Liver (tissue), 9 donors: ENCODE data around the gene NR1D1. TPM values are rescaled to one million over a fixed set of nuclear protein-coding genes. Genes with fewer than 3 reads are reported as not detected.

Experiments
- DNase-seq: peaks from one replicate; pipeline ENCODE4 v3.0.0-alpha.2; 2017; ENCODE audit warnings: low spot score
- H3K27ac ChIP-seq, 2 donors: one replicate each; pipeline ENCODE4 v1.7.0; 2013; ENCODE audit warnings: inconsistent platforms in 2 of 2, low read length in 2 of 2, control low read depth in 1 of 2, low read depth in 1 of 2, mild to moderate bottlenecking in 1 of 2
- H3K27me3 ChIP-seq, 4 donors: one replicate each; pipeline versions ENCODE4 v1.6.1 to v1.7.0; 2013; ENCODE audit warnings: low read length in 3 of 4, inconsistent platforms in 1 of 4, mild to moderate bottlenecking in 1 of 4, moderate library complexity in 1 of 4; ENCODE audit not compliant: control insufficient read depth in 4 of 4, insufficient read depth in 4 of 4
- H3K36me3 ChIP-seq, 4 donors: one replicate each; pipeline versions ENCODE4 v1.6.1 to v1.7.0; 2013; ENCODE audit warnings: low read length in 3 of 4, mild to moderate bottlenecking in 3 of 4, low read depth in 1 of 4, moderate library complexity in 1 of 4; ENCODE audit not compliant: control insufficient read depth in 4 of 4, insufficient read depth in 3 of 4
- H3K4me1 ChIP-seq, 4 donors: one replicate each; pipeline versions ENCODE4 v1.6.1 to v1.7.0; 2013; ENCODE audit warnings: low read length in 3 of 4, mild to moderate bottlenecking in 3 of 4, moderate library complexity in 1 of 4; ENCODE audit not compliant: control insufficient read depth in 4 of 4, insufficient read depth in 4 of 4
- H3K4me3 ChIP-seq, 3 donors: one replicate each; pipeline versions ENCODE4 v1.6.1 to v1.7.0; 2013; ENCODE audit warnings: low read length in 3 of 3, control low read depth in 1 of 3, low read depth in 1 of 3, mild to moderate bottlenecking in 1 of 3
- H3K9ac ChIP-seq, 2 donors: one replicate each; pipeline ENCODE4 v1.7.0; 2013; ENCODE audit warnings: low read length in 2 of 2, mild to moderate bottlenecking in 2 of 2, moderate library complexity in 2 of 2, control low read depth in 1 of 2, low read depth in 1 of 2
- H3K9me3 ChIP-seq, 4 donors: one replicate each; pipeline versions ENCODE4 v1.6.1 to v1.7.0; 2013; ENCODE audit warnings: low read length in 3 of 4; ENCODE audit not compliant: control insufficient read depth in 4 of 4
- ATF3 ChIP-seq: IDR thresholded peaks from 2 replicates; pipeline ENCODE4 v1.6.1; 2016; ENCODE audit warnings: antibody characterized with exemption
- CTCF ChIP-seq: fragments of 150-350 bp; IDR thresholded peaks from 2 replicates; pipeline ENCODE4 v1.5.1; 2017; ENCODE audit warnings: improper control_type of control experiment, low read depth, low read length; ENCODE audit not compliant: missing input control
- EGR1 ChIP-seq, 2 donors: IDR thresholded peaks; 2 replicates each; pipeline ENCODE4 v1.6.1; 2016 to 2018; ENCODE audit warnings: antibody characterized with exemption in 2 of 2, low read depth in 2 of 2
- FOXA1 ChIP-seq: IDR thresholded peaks from 2 replicates; pipeline ENCODE4 v1.6.1; 2016; ENCODE audit warnings: antibody characterized with exemption
- FOXA2 ChIP-seq: IDR thresholded peaks from 2 replicates; pipeline ENCODE4 v1.6.1; 2016; ENCODE audit warnings: antibody characterized with exemption
- GABPA ChIP-seq, 2 donors: IDR thresholded peaks in 1 of 2; conservative IDR thresholded peaks in 1 of 2; 2 replicates each; pipeline ENCODE4 v1.6.1; 2016; ENCODE audit warnings: antibody characterized with exemption in 2 of 2, mild to moderate bottlenecking in 1 of 2, moderate library complexity in 1 of 2
- HNF4A ChIP-seq, 2 donors: conservative IDR thresholded peaks; 2 replicates each; pipeline ENCODE4 v1.6.1; 2016; ENCODE audit warnings: antibody characterized with exemption in 2 of 2, mild to moderate bottlenecking in 2 of 2
- HNF4G ChIP-seq: IDR thresholded peaks from 2 replicates; pipeline ENCODE4 v1.6.1; 2016; ENCODE audit warnings: antibody characterized with exemption
- JUND ChIP-seq, 2 donors: IDR thresholded peaks; 2 replicates each; pipeline ENCODE4 v1.6.1; 2016; ENCODE audit warnings: antibody characterized with exemption in 2 of 2
- MAX ChIP-seq: IDR thresholded peaks from 2 replicates; pipeline ENCODE4 v1.6.1; 2016; ENCODE audit warnings: antibody characterized with exemption
- NR2F2 ChIP-seq: IDR thresholded peaks from 2 replicates; pipeline ENCODE4 v1.6.1; 2016; ENCODE audit warnings: antibody characterized with exemption
- RAD21 ChIP-seq, 2 donors: IDR thresholded peaks; 2 replicates each; pipeline ENCODE4 v1.6.1; 2016; ENCODE audit warnings: antibody characterized with exemption in 2 of 2, mild to moderate bottlenecking in 2 of 2
- REST ChIP-seq: IDR thresholded peaks from 2 replicates; pipeline ENCODE4 v1.6.1; 2016; ENCODE audit warnings: antibody characterized with exemption, mild to moderate bottlenecking
- RXRA ChIP-seq, 2 donors: IDR thresholded peaks; 2 replicates each; pipeline ENCODE4 v1.6.1; 2017 to 2018; ENCODE audit warnings: antibody characterized with exemption in 2 of 2, mild to moderate bottlenecking in 1 of 2
- SP1 ChIP-seq: IDR thresholded peaks from 2 replicates; pipeline ENCODE4 v1.6.1; 2018; ENCODE audit warnings: antibody characterized with exemption, mild to moderate bottlenecking
- TAF1 ChIP-seq: conservative IDR thresholded peaks from 2 replicates; pipeline ENCODE4 v1.6.1; 2016; ENCODE audit warnings: antibody characterized with exemption, mild to moderate bottlenecking
- YY1 ChIP-seq: IDR thresholded peaks from 2 replicates; pipeline ENCODE4 v1.6.1; 2016; ENCODE audit warnings: antibody characterized with exemption, mild to moderate bottlenecking
- ZBTB33 ChIP-seq: IDR thresholded peaks from 2 replicates; pipeline ENCODE4 v1.6.1; 2016; ENCODE audit warnings: antibody characterized with exemption
- WGBS: extraction: QIAGEN DNeasy Blood & Tissue Kit; methylation state at CpG from one replicate; pipeline ENCODE4 v1.1.7; 2013; 5-methylcytosine and 5-hydroxymethylcytosine counted together
- polyA plus RNA-seq, 2 donors: library from polyadenylated mRNA; stranded (reverse) in 1 of 2; unstranded in 1 of 2; fragments of 200-250 nt in 1 of 2; fragments of >200 nt in 1 of 2; fragmentation: Nextera tagmentation in 1 of 2; extraction: Ambion mirVana in 1 of 2; gene quantifications; one replicate each; pipeline versions ENCODE4 v1.2.1 to v1.2.3, GENCODE V29; 2013 to 2015
- total RNA-seq, 2 donors: library from RNA; depleted of rRNA; stranded (reverse); fragments of >200 nt; gene quantifications; one replicate each; pipeline ENCODE4 v1.2.3, GENCODE V29; 2014
- donor health status: healthy.
- donor health status: healthy.
- donor health status: healthy.
- donor health status: healthy.
- donor health status: healthy.

NR1D1 gene
- total and polyA plus RNA-seq, 4 donors: 0.84 to 13.7 (median 5.6) TPM

- DNase-seq: no peak
- Histone ChIP-seq H3K27ac (no peak overlapping the region), H3K9me3 (no peaks in the 10 kb centered on the region), H3K27me3 (no peaks in the 10 kb centered on the region), H3K9ac (no peak overlapping the region), H3K4me1 (peaks cover 33 to 74% (median 52%) of the 10 kb centered on the region in 4 donors), H3K36me3 (no peaks in the 10 kb centered on the region), H3K4me3 (no peak overlapping the region)
- 93% methylated on average over 7 of the region's 7 CpGs for WGBS
- TF ChIP-seq TAF1 (no peak), CTCF (no peak), FOXA2 (no peak), RXRA (IDR thresholded peaks at IDR 0.05) (no peak), HNF4G (no peak), RAD21 (IDR thresholded peaks at IDR 0.05) (no peak), YY1 (no peak), MAX (no peak), FOXA1 (no peak), GABPA (IDR thresholded peaks at IDR 0.05 in 1 of 2, conservative IDR thresholded peaks at IDR 0.05 in 1 of 2) (no peak), ATF3 (no peak), REST (no peak), HNF4A (conservative IDR thresholded peaks at IDR 0.05) (no peak), ZBTB33 (no peak), EGR1 (IDR thresholded peaks at IDR 0.05; ENCODE audit: low read depth in 2 of 2) (no peak), JUND (IDR thresholded peaks at IDR 0.05) (no peak), NR2F2 (no peak), SP1 (no peak)
Measured at GRCh38 chr17:40073454-40074174, 26.8 kb downstream of the NR1D1 start.
